K562 (cell line): ENCODE results near the gene ARHGAP4. TPM values are rescaled to one million over a fixed set of nuclear protein-coding genes. Genes with fewer than 3 reads are reported as not detected.

Source experiments
- CAMTA2 ChIP-seq: fragments of 250-450 bp; sonication (Bioruptor Pico); conservative IDR thresholded peaks from 2 replicates; pipeline ENCODE4 v1.5.1; 2022
- CHD4 ChIP-seq: fragments of 200-600 bp; sonication (generic); IDR thresholded peaks from 3 replicates; pipeline ENCODE4 v1.6.1; 2012; ENCODE audit warnings: low read depth, mild to moderate bottlenecking, mixed read lengths, low read length, inconsistent platforms; ENCODE audit not compliant: insufficient read depth, insufficient replicate concordance, poor library complexity, severe bottlenecking
- E4F1 ChIP-seq: fragments of 250-450 bp; sonication (Bioruptor Pico); IDR thresholded peaks from 2 replicates; pipeline ENCODE4 v1.5.0; 2021; ENCODE audit warnings: mild to moderate bottlenecking, borderline replicate concordance
- FOSL1 ChIP-seq: fragments of 200-800 bp; sonication (Bioruptor generic); conservative IDR thresholded peaks from 2 replicates; pipeline ENCODE4 v1.6.1; 2016; ENCODE audit warnings: missing genetic modification characterization, missing compliant biosample characterization
- FOXJ3 ChIP-seq: sonication (generic); formaldehyde crosslinking; IDR thresholded peaks from 2 replicates; pipeline ENCODE4 v1.4.0; 2020; ENCODE audit warnings: mild to moderate bottlenecking, missing genetic modification reagents
- MECOM ChIP-seq: fragments of 250-450 bp; sonication (Bioruptor Pico); IDR thresholded peaks from 2 replicates; pipeline ENCODE4 v1.8.0; 2022; ENCODE audit warnings: inconsistent platforms
- NCOA1 ChIP-seq: fragments of 450-650 bp; IDR thresholded peaks from 2 replicates; pipeline ENCODE4 v1.6.1; 2016; ENCODE audit warnings: low read depth
- NONO ChIP-seq, 2 experiments: fragments of 200-400 bp in 1 of 2; fragments of 450-650 bp in 1 of 2; formaldehyde crosslinking in 1 of 2; IDR thresholded peaks; 2 replicates each; pipeline ENCODE4 v1.6.1; 2017; ENCODE audit warnings: low read depth in 2 of 2, mild to moderate bottlenecking in 2 of 2, moderate library complexity in 2 of 2, low read length in 1 of 2
- NR4A1 ChIP-seq, 2 experiments: fragments of 250-450 bp in 1 of 2; fragments of 450-650 bp in 1 of 2; sonication (Bioruptor Pico) in 1 of 2; IDR thresholded peaks; 2 replicates each; pipeline versions ENCODE4 v1.4.0 to v1.6.1; 2016 to 2020; ENCODE audit warnings: mild to moderate bottlenecking in 2 of 2, missing compliant biosample characterization in 1 of 2, missing genetic modification characterization in 1 of 2, moderate library complexity in 1 of 2
- POLR2AphosphoS5 ChIP-seq: IDR thresholded peaks from 2 replicates; pipeline ENCODE4 v1.6.1; 2011; ENCODE audit warnings: mild to moderate bottlenecking, low read depth, low read length, moderate library complexity; ENCODE audit not compliant: control insufficient read depth, insufficient read depth
- POLR3G ChIP-seq: IDR thresholded peaks from 2 replicates; pipeline ENCODE4 v1.6.1; 2011; ENCODE audit not compliant: insufficient read length, insufficient replicate concordance; ENCODE audit errors: extremely low read depth
- SMAD3 ChIP-seq: fragments of 450-650 bp; formaldehyde crosslinking; conservative IDR thresholded peaks from 2 replicates; pipeline ENCODE4 v1.4.0; 2020; ENCODE audit warnings: mild to moderate bottlenecking
- TCF3 ChIP-seq: sonication (generic); formaldehyde crosslinking; IDR thresholded peaks from 2 replicates; pipeline ENCODE4 v1.4.0; 2020; ENCODE audit warnings: mild to moderate bottlenecking, missing genetic modification reagents
- THAP12 ChIP-seq: fragments of 250-450 bp; sonication (Bioruptor Pico); IDR thresholded peaks from 2 replicates; pipeline ENCODE4 v1.9.0; 2021; ENCODE audit warnings: mild to moderate bottlenecking, inconsistent platforms
- U2AF1 ChIP-seq: fragments of 200-400 bp; formaldehyde crosslinking; optimal IDR thresholded peaks from 2 replicates; pipeline ENCODE3; 2017; ENCODE audit warnings: mild to moderate bottlenecking, low read depth, low read length, moderate library complexity
- ZC3H8 ChIP-seq: fragments of 450-650 bp; IDR thresholded peaks from 2 replicates; pipeline ENCODE4 v1.6.1; 2017
- ZNF589 ChIP-seq: fragments of 200-800 bp; sonication (Bioruptor generic); IDR thresholded peaks from 2 replicates; pipeline ENCODE4 v1.6.1; 2016; ENCODE audit warnings: low read depth, missing genetic modification characterization, missing compliant biosample characterization
- ZNF717 ChIP-seq: fragments of 250-450 bp; sonication (Bioruptor Pico); IDR thresholded peaks from 2 replicates; pipeline ENCODE4 v1.5.0; 2021
- ZSCAN29 ChIP-seq: fragments of 450-650 bp; IDR thresholded peaks from 2 replicates; pipeline ENCODE4 v1.6.1; 2017
- polyA plus RNA-seq, 8 experiments: library from polyadenylated mRNA; depleted of rRNA in 4 of 8; stranded (reverse) in 5 of 8; unstranded in 3 of 8; fragments of >200 nt; fragmentation: Nextera tagmentation in 2 of 8; fragmentation: Illumina TruSeq in 1 of 8; extraction: Ambion mirVana in 2 of 8; extraction: Trizol in 1 of 8; gene quantifications; 2 replicates each; pipeline versions ENCODE4 v1.2.1 to v1.2.3, GENCODE V29; 2011 to 2014; ENCODE audit warnings: inconsistent platforms in 1 of 8, missing spikeins in 1 of 8
- total RNA-seq, 7 experiments: library from RNA; depleted of rRNA in 6 of 7; stranded (reverse); fragments of >200 nt in 6 of 7; fragmentation: Illumina TruSeq in 2 of 7; extraction: Trizol in 2 of 7; gene quantifications; 2 replicates each; pipeline versions ENCODE4 v1.2.1 to v1.2.3, GENCODE V29; 2011 to 2021; ENCODE audit warnings: low replicate concordance in 1 of 7
- TF ChIP-seq, protein P1 (sequence below): IDR thresholded peaks from 3 replicates; pipeline ENCODE4 v1.6.1; 2011; ENCODE audit warnings: borderline replicate concordance, mild to moderate bottlenecking, moderate library complexity; ENCODE audit not compliant: insufficient read length; ENCODE audit errors: extremely low read depth

Gene ARHGAP4
- total and polyA plus RNA-seq, 9 of the 15 experiments (the other 6 are each of a cell fraction or from before 2014, with no cell fraction given), result 0.30 to 81.8 (median 13.5) TPM

GRCh38 chrX:153971450-153972367 lies 45.6 kb upstream of the ARHGAP4 start, which contains the start of gene HCFC1 (continued):
- TF ChIP-seq, protein P1, sequence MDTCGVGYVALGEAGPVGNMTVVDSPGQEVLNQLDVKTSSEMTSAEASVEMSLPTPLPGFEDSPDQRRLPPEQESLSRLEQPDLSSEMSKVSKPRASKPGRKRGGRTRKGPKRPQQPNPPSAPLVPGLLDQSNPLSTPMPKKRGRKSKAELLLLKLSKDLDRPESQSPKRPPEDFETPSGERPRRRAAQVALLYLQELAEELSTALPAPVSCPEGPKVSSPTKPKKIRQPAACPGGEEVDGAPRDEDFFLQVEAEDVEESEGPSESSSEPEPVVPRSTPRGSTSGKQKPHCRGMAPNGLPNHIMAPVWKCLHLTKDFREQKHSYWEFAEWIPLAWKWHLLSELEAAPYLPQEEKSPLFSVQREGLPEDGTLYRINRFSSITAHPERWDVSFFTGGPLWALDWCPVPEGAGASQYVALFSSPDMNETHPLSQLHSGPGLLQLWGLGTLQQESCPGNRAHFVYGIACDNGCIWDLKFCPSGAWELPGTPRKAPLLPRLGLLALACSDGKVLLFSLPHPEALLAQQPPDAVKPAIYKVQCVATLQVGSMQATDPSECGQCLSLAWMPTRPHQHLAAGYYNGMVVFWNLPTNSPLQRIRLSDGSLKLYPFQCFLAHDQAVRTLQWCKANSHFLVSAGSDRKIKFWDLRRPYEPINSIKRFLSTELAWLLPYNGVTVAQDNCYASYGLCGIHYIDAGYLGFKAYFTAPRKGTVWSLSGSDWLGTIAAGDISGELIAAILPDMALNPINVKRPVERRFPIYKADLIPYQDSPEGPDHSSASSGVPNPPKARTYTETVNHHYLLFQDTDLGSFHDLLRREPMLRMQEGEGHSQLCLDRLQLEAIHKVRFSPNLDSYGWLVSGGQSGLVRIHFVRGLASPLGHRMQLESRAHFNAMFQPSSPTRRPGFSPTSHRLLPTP, result no peak
- no peak for TF ChIP-seq CAMTA2
- TF ChIP-seq CHD4, result no peak
- TF ChIP-seq POLR3G, result no peak
- TF ChIP-seq ZC3H8, result no peak
- peak; percentile 33 for TF ChIP-seq POLR2AphosphoS5
- peak; percentile 77; the same call in 1 of the 2 replicates for TF ChIP-seq ZNF589 (CRISPR knock-in tag)
- TF ChIP-seq U2AF1, result no peak
- TF ChIP-seq NCOA1, result no peak
- peak in 1 of 2 experiments; percentile 51; a peak in 1 of 4 replicates for TF ChIP-seq NONO (IDR thresholded peaks at IDR 0.05; ENCODE audit: low read depth in 2 of 2, low read length in 1 of 2)
- no peak for TF ChIP-seq E4F1 (CRISPR knock-in tag)
- no peak for TF ChIP-seq SMAD3 (CRISPR knock-in tag)
- peak; percentile 54; the same call in 1 of the 2 replicates for TF ChIP-seq FOSL1 (tag)
- no peak for TF ChIP-seq THAP12 (CRISPR knock-in tag)
- TF ChIP-seq ZNF717 (CRISPR knock-in tag), result no peak
- TF ChIP-seq TCF3 (CRISPR knock-in tag), result no peak
- no peak for TF ChIP-seq ZSCAN29
- no peak for TF ChIP-seq FOXJ3 (CRISPR knock-in tag)
- TF ChIP-seq MECOM (CRISPR knock-in tag), result no peak
- TF ChIP-seq NR4A1 (CRISPR knock-in tag; IDR thresholded peaks at IDR 0.05), result no peak
- peak; percentile 64 for TF ChIP-seq NR4A1 (tag; IDR thresholded peaks at IDR 0.05)
